ENCODE measurements around the gene MTNR1A. TPM values are rescaled to one million over a fixed set of nuclear protein-coding genes. Genes with fewer than 3 reads are reported as not detected.

MTNR1A gene
- total RNA-seq, 2 experiments from 2014 or later = not detected

DNA sequence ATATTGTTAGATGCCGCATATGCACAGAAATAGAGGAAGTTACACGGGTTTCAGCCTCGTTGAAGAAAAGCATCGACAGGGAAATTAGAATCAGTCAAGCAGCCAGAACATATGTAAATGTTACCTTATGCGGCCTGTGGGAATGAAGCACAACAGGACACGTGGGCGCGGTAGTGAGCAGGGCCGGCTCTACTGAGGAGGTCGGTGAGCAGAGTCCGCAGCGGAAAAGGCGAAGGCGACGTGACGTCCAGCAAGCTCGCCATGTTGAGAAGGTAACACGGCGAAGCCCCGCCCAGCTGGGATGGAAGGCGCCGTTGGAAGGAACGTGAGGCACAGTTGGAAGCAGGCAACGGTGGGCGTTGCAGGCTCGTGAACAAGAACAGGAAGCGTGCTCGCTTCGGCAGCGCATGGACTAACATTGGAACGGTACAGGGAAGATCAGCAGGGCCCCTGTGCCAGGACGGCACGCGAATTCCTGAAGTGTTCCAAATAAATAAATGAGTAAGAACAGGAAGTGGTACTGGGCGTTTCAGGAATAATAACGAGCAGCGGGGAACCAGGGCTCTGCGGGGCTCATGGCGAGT is 54.6 kb downstream of the MTNR1A start:
- Mint-ChIP-seq H3K4me1 (no peaks in the 10 kb centered on the region), H3K36me3 (ENCODE audit: low read depth) (no peaks in the 10 kb centered on the region), H3K27ac (no peak overlapping the region)

DNA sequence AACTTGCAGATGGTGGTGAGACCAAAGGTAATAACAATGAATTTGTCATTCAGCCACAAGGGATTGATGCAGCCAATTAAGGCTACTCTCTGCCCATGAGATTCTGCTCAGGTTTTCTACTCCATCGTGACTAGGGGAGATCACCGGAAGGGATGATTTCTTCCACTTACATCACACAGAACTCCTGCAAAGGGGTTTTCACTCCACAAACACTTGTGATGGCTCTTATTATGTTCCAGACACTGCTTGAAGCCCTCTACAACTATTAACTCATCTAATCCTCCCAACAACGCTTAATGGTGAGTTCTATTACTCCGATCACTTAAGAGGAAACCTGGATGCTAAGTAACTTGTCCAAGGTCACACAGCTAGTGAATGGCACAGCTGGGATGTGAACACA is 55.9 kb downstream of the MTNR1A start:
- ChIA-PET POLR2A (no interaction called here), CTCF (interaction anchor here (0.6 kb wide), 1 partner anchor 1752 kb away, joined by 3 read pairs; no protein-coding TSS in a partner anchor)
- Mint-ChIP-seq H3K27me3 (no peaks in the 10 kb centered on the region), H3K4me3 (no peak overlapping the region), H3K4me1 (no peaks in the 10 kb centered on the region), H3K9me3 (peaks cover 7% of the 10 kb centered on the region), H3K27ac (no peak overlapping the region), H3K36me3 (ENCODE audit: low read depth) (no peaks in the 10 kb centered on the region)
- no peak for DNase-seq

More for the DNA sequence above, 54.6 kb downstream of the MTNR1A start:
- ChIA-PET POLR2A (no interaction called here), CTCF (interaction anchor here (0.6 kb wide), 1 partner anchor 31 kb away, joined by 3 read pairs; no protein-coding TSS in a partner anchor)
- Mint-ChIP-seq H3K27me3 (no peaks in the 10 kb centered on the region), H3K4me3 (no peak overlapping the region), H3K9me3 (peaks cover 6% of the 10 kb centered on the region)
- DNase-seq = no peak

DNA sequence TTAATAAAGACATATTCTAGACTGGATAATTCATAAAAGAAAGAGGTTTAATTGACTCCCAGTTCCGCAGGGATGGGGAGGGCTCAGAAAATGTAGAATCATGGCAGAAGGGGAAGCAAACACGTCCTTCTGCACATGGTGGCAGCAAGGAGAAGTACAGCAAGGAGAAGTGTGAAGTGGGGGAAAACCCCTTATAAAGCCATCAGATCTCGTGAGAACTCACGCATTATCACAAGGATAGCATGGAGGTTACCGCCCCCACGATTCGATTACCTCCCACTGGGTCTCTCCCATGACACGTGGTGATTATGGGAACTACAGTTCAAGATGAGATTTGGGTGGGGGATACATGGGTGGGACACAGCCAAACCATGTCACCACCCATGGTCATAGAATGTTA is 58.3 kb downstream of the MTNR1A start:
- CTCF ChIA-PET = interaction anchor here (0.5 kb wide), 1 partner anchor 540 kb away, joined by 3 read pairs; no protein-coding TSS in a partner anchor
- H3K9me3 Mint-ChIP-seq = peaks cover 19% of the 10 kb centered on the region
- no peak overlapping the region for H3K27ac Mint-ChIP-seq
- DNase-seq = no peak
- H3K36me3 Mint-ChIP-seq (ENCODE audit: low read depth) = no peaks in the 10 kb centered on the region
- H3K4me1 Mint-ChIP-seq = no peaks in the 10 kb centered on the region
- POLR2A ChIA-PET = no interaction called here
- no peak overlapping the region for H3K4me3 Mint-ChIP-seq
- H3K27me3 Mint-ChIP-seq = no peaks in the 10 kb centered on the region

DNA sequence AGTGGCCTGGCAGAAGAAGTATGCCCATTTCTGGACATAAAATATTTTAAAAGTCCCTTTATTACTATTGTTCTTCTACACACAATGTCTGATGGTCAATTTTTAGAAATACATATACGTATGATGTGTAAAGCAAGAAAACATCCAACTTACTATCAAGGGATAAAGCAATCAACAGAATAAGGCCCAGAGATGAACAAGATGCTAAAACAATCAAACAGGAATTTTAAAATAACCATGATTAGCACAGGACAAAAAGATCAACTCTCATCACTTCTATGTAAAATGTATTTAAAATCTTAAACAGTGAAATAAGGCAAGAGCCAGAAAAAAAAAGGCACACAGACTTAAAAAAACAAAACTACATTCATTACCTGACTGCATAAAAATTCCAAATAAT is 60.9 kb downstream of the MTNR1A start:
- Mint-ChIP-seq H3K27ac (no peak overlapping the region), H3K4me3 (no peak overlapping the region), H3K27me3 (no peaks in the 10 kb centered on the region), H3K4me1 (no peaks in the 10 kb centered on the region), H3K9me3 (peaks cover 25% of the 10 kb centered on the region), H3K36me3 (ENCODE audit: low read depth) (no peaks in the 10 kb centered on the region)
- ChIA-PET POLR2A (no interaction called here), CTCF (no interaction called here)
- DNase-seq = no peak

DNA sequence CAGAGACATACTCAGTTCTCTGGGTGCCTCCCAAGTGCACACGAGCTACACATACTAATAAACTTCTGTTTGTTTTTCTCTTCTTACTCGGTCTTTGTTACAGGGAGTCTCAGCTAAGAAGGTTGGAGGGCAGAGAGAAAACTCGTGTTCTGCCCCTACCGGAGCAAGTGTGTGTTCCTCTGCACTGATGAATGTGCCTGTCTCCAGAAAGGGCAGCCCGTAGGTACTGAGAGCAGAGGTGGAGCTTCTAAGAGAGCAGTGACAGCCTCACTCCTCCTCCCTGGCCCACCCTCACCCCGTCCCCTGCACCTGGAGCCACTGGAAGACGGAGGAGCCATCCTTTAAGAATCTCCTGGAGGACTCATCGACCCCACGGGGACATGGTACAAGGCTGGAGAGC is 67.6 kb downstream of the MTNR1A start:
- POLR2A ChIA-PET = no interaction called here
- no peak overlapping the region for H3K27ac Mint-ChIP-seq
- no peaks in the 10 kb centered on the region for H3K36me3 Mint-ChIP-seq (ENCODE audit: low read depth)
- H3K27me3 Mint-ChIP-seq = no peaks in the 10 kb centered on the region
- CTCF ChIA-PET = no interaction called here
- H3K4me1 Mint-ChIP-seq = no peaks in the 10 kb centered on the region
- no peak for DNase-seq
- H3K4me3 Mint-ChIP-seq = no peak overlapping the region
- peaks cover 18% of the 10 kb centered on the region for H3K9me3 Mint-ChIP-seq

DNA sequence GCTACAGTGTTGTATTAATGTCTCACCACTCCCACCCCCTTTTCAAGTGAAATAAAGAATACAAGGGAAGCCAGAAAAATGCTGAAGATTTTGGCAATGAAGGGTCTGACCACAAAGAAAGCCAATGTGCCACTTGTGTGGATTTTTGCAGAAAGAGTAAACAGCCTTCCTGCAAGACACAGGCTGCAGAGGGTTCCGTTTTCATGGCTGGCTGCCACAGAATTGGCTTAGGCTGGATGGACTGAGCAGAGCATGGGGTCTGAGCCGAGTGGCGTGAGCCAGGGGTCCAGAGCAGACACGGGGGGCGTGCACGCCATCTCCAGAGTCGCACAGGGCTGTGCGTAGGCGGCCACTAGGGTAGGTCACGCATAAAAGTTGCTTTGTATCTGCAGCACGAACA is 69.2 kb downstream of the MTNR1A start:
- no peaks in the 10 kb centered on the region for H3K4me1 Mint-ChIP-seq
- no peaks in the 10 kb centered on the region for H3K36me3 Mint-ChIP-seq (ENCODE audit: low read depth)
- no peaks in the 10 kb centered on the region for H3K27me3 Mint-ChIP-seq
- ChIA-PET POLR2A (no interaction called here), CTCF (no interaction called here)
- DNase-seq = no peak
- H3K9me3 Mint-ChIP-seq = peaks cover 11% of the 10 kb centered on the region
- H3K27ac Mint-ChIP-seq = no peak overlapping the region
- H3K4me3 Mint-ChIP-seq = no peak overlapping the region

DNA sequence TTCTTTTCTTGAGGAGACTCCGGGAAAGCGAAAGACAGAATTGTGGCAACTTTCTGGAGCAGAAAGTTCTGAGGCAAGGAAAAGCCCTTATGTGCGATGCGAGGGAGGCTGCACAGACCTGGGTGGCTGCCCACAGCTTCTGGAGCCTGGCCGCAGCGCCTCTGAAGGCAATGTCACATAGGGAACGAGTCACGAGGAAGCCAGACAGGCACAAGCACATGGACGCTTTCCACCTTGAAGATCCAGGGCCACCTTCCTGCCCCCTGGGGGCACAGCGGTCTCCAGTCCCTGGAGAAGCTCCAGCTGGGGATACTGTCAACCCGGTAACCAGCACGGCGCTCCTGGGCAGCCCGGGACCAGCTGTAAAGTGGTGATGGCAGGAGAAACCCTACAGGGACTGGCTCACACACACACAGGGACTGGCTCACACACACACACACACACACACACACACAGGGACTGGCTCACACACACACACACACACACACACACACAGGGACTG is 69.8 kb downstream of the MTNR1A start:
- Mint-ChIP-seq H3K4me3 (no peak overlapping the region), H3K27ac (no peak overlapping the region), H3K9me3 (peaks cover 8% of the 10 kb centered on the region), H3K4me1 (no peaks in the 10 kb centered on the region), H3K36me3 (ENCODE audit: low read depth) (no peaks in the 10 kb centered on the region), H3K27me3 (no peaks in the 10 kb centered on the region)
- CTCF ChIA-PET = no interaction called here
- POLR2A ChIA-PET = no interaction called here
- no peak for DNase-seq

DNA sequence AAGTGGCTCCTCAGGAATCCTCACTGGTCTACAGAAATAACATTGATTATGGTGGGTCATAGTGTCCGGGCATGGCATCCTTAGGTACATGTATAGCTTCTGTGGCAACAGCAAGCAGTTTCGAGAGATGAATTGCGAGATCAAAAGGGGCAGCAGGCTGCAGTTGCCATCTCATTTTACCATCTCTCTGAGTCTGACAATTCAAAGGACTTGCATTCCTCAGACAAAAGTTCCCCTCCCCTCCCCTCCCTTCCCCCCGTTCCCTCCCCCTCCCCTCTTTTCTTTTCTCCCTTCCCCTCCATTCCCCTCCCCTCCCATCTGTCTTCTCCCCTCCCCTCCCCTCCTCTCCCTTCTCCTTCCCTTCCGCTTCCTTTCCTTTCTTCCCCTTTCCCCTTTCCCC is 70.2 kb downstream of the MTNR1A start:
- H3K9me3 Mint-ChIP-seq = peaks cover 8% of the 10 kb centered on the region
- no peak overlapping the region for H3K27ac Mint-ChIP-seq
- no peak for DNase-seq
- H3K27me3 Mint-ChIP-seq = no peaks in the 10 kb centered on the region
- H3K36me3 Mint-ChIP-seq (ENCODE audit: low read depth) = no peaks in the 10 kb centered on the region
- POLR2A ChIA-PET = no interaction called here
- H3K4me1 Mint-ChIP-seq = no peaks in the 10 kb centered on the region
- no peak overlapping the region for H3K4me3 Mint-ChIP-seq
- CTCF ChIA-PET = no interaction called here

DNA sequence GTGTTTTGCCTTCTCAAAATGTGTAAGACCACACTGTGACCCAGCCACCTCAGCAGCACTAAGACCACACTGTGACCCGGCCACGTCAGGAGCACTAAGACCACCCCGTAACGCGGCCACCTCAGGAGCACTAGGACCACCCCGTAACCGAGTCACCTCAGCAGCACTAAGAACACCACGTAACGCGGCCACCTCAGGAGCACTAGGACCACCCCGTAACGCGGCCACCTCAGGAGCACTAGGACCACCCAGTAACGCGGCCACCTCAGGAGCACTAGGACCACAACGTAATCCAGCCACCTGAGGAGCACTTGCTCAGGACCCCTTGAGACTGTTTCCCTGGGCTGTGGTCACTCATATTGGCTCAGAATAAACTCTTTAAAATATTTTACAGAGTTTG is 71.7 kb downstream of the MTNR1A start:
- no peak overlapping the region for H3K27ac Mint-ChIP-seq
- H3K4me1 Mint-ChIP-seq = no peaks in the 10 kb centered on the region
- H3K27me3 Mint-ChIP-seq = no peaks in the 10 kb centered on the region
- no peaks in the 10 kb centered on the region for H3K36me3 Mint-ChIP-seq (ENCODE audit: low read depth)
- no peak for DNase-seq
- H3K9me3 Mint-ChIP-seq = peaks cover 3% of the 10 kb centered on the region
- ChIA-PET CTCF (no interaction called here), POLR2A (no interaction called here)
- H3K4me3 Mint-ChIP-seq = no peak overlapping the region

Other genes starting within 250 kb of the MTNR1A start
- gene FAT1, start 168.3 kb upstream of the MTNR1A start, total RNA-seq = under 1 TPM; 0.27 to 0.30 TPM

Data from activated CD4-positive, alpha-beta T cell treated with anti-CD3 and anti-CD28 coated beads, Interleukin-2, amount 10 ng/mL, durations not matched to agents 7 days and 5 days (primary cell).